HCT116 (cell line): ENCODE data around the gene DAPK1. TPM values are rescaled to one million over a fixed set of nuclear protein-coding genes. Genes with fewer than 3 reads are reported as not detected.

Source experiments
- ATAC-seq: fragments of 200-7000 bp; cut with Tn5 transposase; 2 replicates; pipeline ENCODE4 v1.9.1; 2020; ENCODE audit warnings: mild to moderate bottlenecking, moderate library complexity
- BruUV-seq: library from RNA; stranded (reverse); fragments of 400-500 nt; replicated peaks from 2 replicates; lab custom pipeline; 2021; lab: Mats Ljungman, UMichigan
- CTCF ChIA-PET: fragments of 300-600 bp; sonication (Branson Sonifier 250); formaldehyde crosslinking; loops from one replicate; lab custom pipeline; 2021; ENCODE audit warnings: antibody characterized with exemption; lab: Charles Lee
- POLR2A ChIA-PET: fragments of 300-600, 350-600 bp; sonication (Branson Sonifier 250); formaldehyde crosslinking; loops from one replicate; lab custom pipeline; 2021; ENCODE audit warnings: antibody characterized with exemption; lab: Charles Lee
- RAD21 ChIA-PET, 2 experiments: fragments of 300-600 bp; sonication (Branson Sonifier 250); formaldehyde crosslinking; loops; one replicate each; lab custom pipeline; 2023; ENCODE audit warnings: low total read pairs in 2 of 2; ENCODE audit not compliant: uncharacterized antibody in 2 of 2, unreplicated experiment in 2 of 2, low non-redundant PET in 1 of 2; lab: Charles Lee
- DNase-seq: peaks from one replicate; pipeline ENCODE4 v3.0.0-alpha.2; 2010; ENCODE audit warnings: low read depth, low spot score
- H2AFZ ChIP-seq: fragments of 200-600 bp; shearing (Covaris generic), sonication (generic); 2 replicates; pipeline ENCODE4 v1.6.1; 2017; ENCODE audit warnings: low read depth, mixed run types, mixed read lengths, antibody characterized with exemption, low read length; ENCODE audit not compliant: poor library complexity, severe bottlenecking
- H3K27ac ChIP-seq: 2 replicates; pipeline ENCODE4 v1.5.1; 2012; ENCODE audit warnings: low read depth, low read length
- H3K27me3 ChIP-seq: fragments of 200-600 bp; sonication (generic); 2 replicates; pipeline ENCODE4 v1.6.1; 2016; ENCODE audit warnings: mixed run types, low read length, mixed read lengths; ENCODE audit not compliant: insufficient read depth
- H3K36me3 ChIP-seq, 2 experiments: fragments of 200-500 bp in 1 of 2; fragments of 200-600 bp in 1 of 2; sonication (Bioruptor generic) in 1 of 2; sonication (generic) in 1 of 2; 2 replicates each; pipeline versions ENCODE4 v1.5.1 to v1.6.1; 2014 to 2016; ENCODE audit warnings: low read length in 2 of 2, inconsistent platforms in 1 of 2, mixed read lengths in 1 of 2, mixed run types in 1 of 2; ENCODE audit not compliant: insufficient read depth in 2 of 2, control insufficient read depth in 1 of 2
- H3K4me1 ChIP-seq, 2 experiments: fragments of 200-600 bp in 1 of 2; sonication (generic) in 1 of 2; 2 replicates each; pipeline versions ENCODE4 v1.5.1 to v1.6.1; 2012 to 2017; ENCODE audit warnings: low read length in 2 of 2, inconsistent platforms in 1 of 2, mild to moderate bottlenecking in 1 of 2, mixed read lengths in 1 of 2, mixed run types in 1 of 2, moderate library complexity in 1 of 2; ENCODE audit not compliant: insufficient read depth in 2 of 2, control insufficient read depth in 1 of 2
- H3K4me2 ChIP-seq: fragments of 200-600 bp; sonication (generic); 2 replicates; pipeline ENCODE4 v1.6.1; 2017; ENCODE audit warnings: mixed run types, low read length, mixed read lengths
- H3K4me3 ChIP-seq, 2 experiments: fragments of 200-600 bp in 1 of 2; sonication (generic) in 1 of 2; replicated peaks in 1 of 2; 2 replicates each; pipeline ENCODE4 v1.5.1; 2011 to 2016; ENCODE audit warnings: low read length in 2 of 2, control low read depth in 1 of 2, low read depth in 1 of 2, mild to moderate bottlenecking in 1 of 2, mixed read lengths in 1 of 2, mixed run types in 1 of 2
- H3K79me2 ChIP-seq: fragments of 200-600 bp; sonication (generic); 2 replicates; pipeline ENCODE4 v1.6.1; 2017; ENCODE audit warnings: mild to moderate bottlenecking, mixed run types, low read length, moderate library complexity, mixed read lengths; ENCODE audit not compliant: insufficient read depth
- H3K9ac ChIP-seq: fragments of 200-600 bp; sonication (generic); 2 replicates; pipeline ENCODE4 v1.6.1; 2016; ENCODE audit warnings: low read length, mixed read lengths
- H3K9me2 ChIP-seq: fragments of 200-600 bp; sonication (generic), shearing (Covaris generic); 2 replicates; pipeline ENCODE4 v1.6.1; 2017; ENCODE audit warnings: mixed run types, mild to moderate bottlenecking, moderate library complexity; ENCODE audit not compliant: insufficient read depth
- H3K9me3 ChIP-seq, 2 experiments: fragments of 200-500 bp in 1 of 2; fragments of 200-600 bp in 1 of 2; sonication (Bioruptor generic) in 1 of 2; sonication (generic) in 1 of 2; 2 replicates each; pipeline ENCODE4 v1.6.1; 2014 to 2017; ENCODE audit warnings: low read length in 2 of 2, mixed read lengths in 2 of 2, inconsistent platforms in 1 of 2, low read depth in 1 of 2, mild to moderate bottlenecking in 1 of 2, mixed run types in 1 of 2, moderate library complexity in 1 of 2; ENCODE audit not compliant: control insufficient read depth in 1 of 2, insufficient read depth in 1 of 2
- H4K20me1 ChIP-seq: fragments of 200-600 bp; sonication (generic), shearing (Covaris generic); 2 replicates; pipeline ENCODE4 v1.6.1; 2017; ENCODE audit warnings: mixed run types, mild to moderate bottlenecking, moderate library complexity; ENCODE audit not compliant: insufficient read depth
- ATF3 ChIP-seq: IDR thresholded peaks from 2 replicates; pipeline ENCODE4 v1.6.1; 2012
- CTCF ChIP-seq, 3 experiments: fragments of 200-600 bp in 1 of 3; sonication (generic) in 1 of 3; IDR thresholded peaks in 2 of 3; conservative IDR thresholded peaks in 1 of 3; 2 replicates each; pipeline ENCODE4 v1.5.1; 2012 to 2017; ENCODE audit warnings: low read depth in 2 of 3, low read length in 2 of 3, antibody characterized with exemption in 1 of 3, borderline replicate concordance in 1 of 3, control low read depth in 1 of 3, mild to moderate bottlenecking in 1 of 3, mixed read lengths in 1 of 3, mixed run types in 1 of 3, moderate library complexity in 1 of 3; ENCODE audit not compliant: insufficient read depth in 1 of 3
- ELF1 ChIP-seq: IDR thresholded peaks from 2 replicates; pipeline ENCODE4 v1.6.1; 2012; ENCODE audit warnings: low read depth, borderline replicate concordance
- EZH2 ChIP-seq: fragments of 200-600 bp; sonication (generic); IDR thresholded peaks from 2 replicates; pipeline ENCODE4 v1.6.1; 2017; ENCODE audit warnings: antibody characterized with exemption, mixed run types
- EZH2phosphoT487 ChIP-seq: fragments of 200-600 bp; IDR thresholded peaks from 2 replicates; pipeline ENCODE4 v1.6.1; 2018; ENCODE audit warnings: antibody characterized with exemption, borderline replicate concordance
- RAD21 ChIP-seq: IDR thresholded peaks from 2 replicates; pipeline ENCODE4 v1.6.1; 2012; ENCODE audit warnings: low read depth, mild to moderate bottlenecking
- REST ChIP-seq: IDR thresholded peaks from 2 replicates; pipeline ENCODE4 v1.6.1; 2012; ENCODE audit warnings: low read depth
- SIN3A ChIP-seq: IDR thresholded peaks from 2 replicates; pipeline ENCODE4 v1.6.1; 2012; ENCODE audit warnings: low read depth
- SP1 ChIP-seq: IDR thresholded peaks from 2 replicates; pipeline ENCODE4 v1.6.1; 2012; ENCODE audit warnings: low read depth
- SRF ChIP-seq: IDR thresholded peaks from 2 replicates; pipeline ENCODE4 v1.6.1; 2012; ENCODE audit warnings: low read depth
- YY1 ChIP-seq: IDR thresholded peaks from 2 replicates; pipeline ENCODE4 v1.6.1; 2011; ENCODE audit warnings: low read length, low read depth, moderate library complexity, mild to moderate bottlenecking; ENCODE audit not compliant: insufficient replicate concordance; ENCODE audit errors: extremely low read depth
- ZFX ChIP-seq: fragments of 450-650 bp; IDR thresholded peaks from 2 replicates; pipeline ENCODE4 v1.6.1; 2017
- intact Hi-C: fragments of 100-400 bp; cut with micrococcal nuclease; formaldehyde crosslinking; loops from 2 replicates; pipeline ENCODE4 v1.10.0; 2022
- total RNA-seq: library from RNA; stranded (reverse); gene quantifications from one replicate; pipeline ENCODE4 v1.2.1, GENCODE V29; 2021; ENCODE audit not compliant: unreplicated experiment
- TF ChIP-seq, protein P1 (sequence below): IDR thresholded peaks from 2 replicates; pipeline ENCODE4 v1.6.1; 2012

Gene DAPK1
- total RNA-seq, 1 experiment from 2014 or later: 5.6 TPM

- H3K27me3 ChIP-seq: no peaks in the 10 kb centered on the region
Measured at GRCh38 chr9:87717456-87717855, 219.8 kb downstream of the DAPK1 start.

More at GRCh38 chr9:87717456-87717855, 219.8 kb downstream of the DAPK1 start:
- no peak overlapping the region for H3K27ac ChIP-seq
- intact Hi-C loops: no loop called here
- no peak for DNase-seq
- H2AFZ ChIP-seq: no peak overlapping the region
- no peak overlapping the region for H3K9ac ChIP-seq
- ChIA-PET CTCF (no interaction called here), POLR2A (no interaction called here), RAD21 (no interaction called here)
- no peaks in the 10 kb centered on the region for H3K9me2 ChIP-seq
- H3K79me2 ChIP-seq: no peaks in the 10 kb centered on the region
- no peak overlapping the region for H3K4me3 ChIP-seq
- H3K4me2 ChIP-seq: no peak overlapping the region
- H3K36me3 ChIP-seq: no peaks in the 10 kb centered on the region
- H3K9me3 ChIP-seq: no peaks in the 10 kb centered on the region
- no peak for TF ChIP-seq YY1
- no peak for TF ChIP-seq ZFX
- no peak for TF ChIP-seq SP1
- TF ChIP-seq ELF1: no peak
- TF ChIP-seq SRF: no peak
- no peak for TF ChIP-seq ATF3
- TF ChIP-seq, protein P1, sequence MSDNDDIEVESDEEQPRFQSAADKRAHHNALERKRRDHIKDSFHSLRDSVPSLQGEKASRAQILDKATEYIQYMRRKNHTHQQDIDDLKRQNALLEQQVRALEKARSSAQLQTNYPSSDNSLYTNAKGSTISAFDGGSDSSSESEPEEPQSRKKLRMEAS: no peak
- TF ChIP-seq SIN3A: no peak
- no peak for TF ChIP-seq EZH2phosphoT487
- TF ChIP-seq REST: no peak
- no peak for TF ChIP-seq CTCF (IDR thresholded peaks at IDR 0.05 in 2 of 3, conservative IDR thresholded peaks at IDR 0.05 in 1 of 3; ENCODE audit: borderline replicate concordance in 1 of 3, insufficient read depth in 1 of 3, low read depth in 2 of 3, low read length in 2 of 3)
- TF ChIP-seq EZH2: no peak
- TF ChIP-seq RAD21: no peak
- ATAC-seq: no peak
- peaks cover 2 to 20% of the 10 kb centered on the region in 2 experiments; a peak in 2 of 4 replicates for H3K4me1 ChIP-seq
- BruUV-seq: no TSS peak
- no peaks in the 10 kb centered on the region for H4K20me1 ChIP-seq
